ENCODE data around the gene HMCES. TPM values are rescaled to one million over a fixed set of nuclear protein-coding genes. Genes with fewer than 3 reads are reported as not detected.
A peak's percentile ranks its signal among the peaks of the same experiment; 100 is the strongest.

The HMCES gene
- total RNA-seq, 1 donor from 2014 or later: 61.2 TPM

- Mint-ChIP-seq H3K4me3 (peak overlapping the region; percentile 65), H3K36me3 (ENCODE audit: low read depth) (peaks cover 19% of the 10 kb centered on the region), H3K4me1 (peaks cover 23% of the 10 kb centered on the region), H3K27me3 (ENCODE audit: low read depth) (no peaks in the 10 kb centered on the region), H3K27ac (ENCODE audit: unreplicated experiment) (peak overlapping the region; percentile 91), H3K9me3 (no peaks in the 10 kb centered on the region)
- DNase-seq (ENCODE audit: low read depth, low spot score): peak; percentile 62
- TF ChIP-seq CTCF (conservative IDR thresholded peaks at IDR 0.05): no peak
These were observed 27.0 kb downstream of the HMCES start for GRCh38 chr3:129305592-129306091.

GRCh38 chr3:129308636-129309035 is 30.0 kb downstream of the HMCES start:
- Mint-ChIP-seq H3K9me3 (no peaks in the 10 kb centered on the region), H3K27ac (ENCODE audit: unreplicated experiment) (no peak overlapping the region), H3K4me3 (no peak overlapping the region), H3K36me3 (ENCODE audit: low read depth) (peaks cover 8% of the 10 kb centered on the region), H3K27me3 (ENCODE audit: low read depth) (no peaks in the 10 kb centered on the region), H3K4me1 (peaks cover 30% of the 10 kb centered on the region)
- no peak for DNase-seq (ENCODE audit: low read depth, low spot score)
- no peak for TF ChIP-seq CTCF (conservative IDR thresholded peaks at IDR 0.05)

- H3K36me3 Mint-ChIP-seq (ENCODE audit: low read depth): peaks cover 7% of the 10 kb centered on the region
- peak overlapping the region; percentile 48 for H3K27ac Mint-ChIP-seq (ENCODE audit: unreplicated experiment)
- no peaks in the 10 kb centered on the region for H3K9me3 Mint-ChIP-seq
- H3K4me1 Mint-ChIP-seq: peaks cover 32% of the 10 kb centered on the region
- H3K4me3 Mint-ChIP-seq: peak overlapping the region; percentile 95
- TF ChIP-seq CTCF (conservative IDR thresholded peaks at IDR 0.05): no peak
- DNase-seq (ENCODE audit: low read depth, low spot score): no peak
- H3K27me3 Mint-ChIP-seq (ENCODE audit: low read depth): peaks cover 3% of the 10 kb centered on the region
These were observed 31.7 kb downstream of the HMCES start for GRCh38 chr3:129310111-129311011.

- peaks cover 3% of the 10 kb centered on the region for H3K27me3 Mint-ChIP-seq (ENCODE audit: low read depth)
- no peak for TF ChIP-seq CTCF (conservative IDR thresholded peaks at IDR 0.05)
- H3K36me3 Mint-ChIP-seq (ENCODE audit: low read depth): peaks cover 6% of the 10 kb centered on the region
- H3K4me3 Mint-ChIP-seq: peak overlapping the region; percentile 95
- no peaks in the 10 kb centered on the region for H3K9me3 Mint-ChIP-seq
- H3K4me1 Mint-ChIP-seq: peaks cover 23% of the 10 kb centered on the region
- H3K27ac Mint-ChIP-seq (ENCODE audit: unreplicated experiment): no peak overlapping the region
- no peak for DNase-seq (ENCODE audit: low read depth, low spot score)
These were observed 32.6 kb downstream of the HMCES start for GRCh38 chr3:129311054-129311902.

GRCh38 chr3:129312021-129312639 is 33.5 kb downstream of the HMCES start:
- H3K27me3 Mint-ChIP-seq (ENCODE audit: low read depth): peaks cover 3% of the 10 kb centered on the region
- DNase-seq (ENCODE audit: low read depth, low spot score): no peak
- H3K4me1 Mint-ChIP-seq: peaks cover 18% of the 10 kb centered on the region
- peaks cover 6% of the 10 kb centered on the region for H3K36me3 Mint-ChIP-seq (ENCODE audit: low read depth)
- H3K9me3 Mint-ChIP-seq: no peaks in the 10 kb centered on the region
- TF ChIP-seq CTCF (conservative IDR thresholded peaks at IDR 0.05): no peak
- H3K27ac Mint-ChIP-seq (ENCODE audit: unreplicated experiment): peak overlapping the region; percentile 24
- peak overlapping the region; percentile 95 for H3K4me3 Mint-ChIP-seq
